HepG2 (cell line): ENCODE data around the gene UFSP2. TPM values are rescaled to one million over a fixed set of nuclear protein-coding genes. Genes with fewer than 3 reads are reported as not detected.

Experiments
- ARID4A ChIP-seq: sonication (generic); formaldehyde crosslinking; IDR thresholded peaks from 2 replicates; pipeline ENCODE4 v1.5.0; 2020; ENCODE audit warnings: mild to moderate bottlenecking, missing genetic modification reagents, borderline replicate concordance
- CTCF ChIP-seq: sonication (generic); formaldehyde crosslinking; IDR thresholded peaks from 2 replicates; pipeline ENCODE4 v1.5.0; 2020; ENCODE audit warnings: mild to moderate bottlenecking, missing genetic modification reagents, moderate library complexity
- GABPB1 ChIP-seq: IDR thresholded peaks from 2 replicates; pipeline ENCODE4 v1.6.1; 2016; ENCODE audit warnings: mild to moderate bottlenecking, missing genetic modification reagents, moderate library complexity, missing compliant biosample characterization
- HOXD1 ChIP-seq: sonication (generic); formaldehyde crosslinking; IDR thresholded peaks from 2 replicates; pipeline ENCODE4 v1.5.0; 2020; ENCODE audit warnings: missing genetic modification reagents
- MAFK ChIP-seq, 2 experiments: IDR thresholded peaks in 1 of 2; conservative IDR thresholded peaks in 1 of 2; 2 replicates each; pipeline ENCODE4 v1.6.1; 2011; ENCODE audit warnings: improper control_type of control experiment in 2 of 2, low read length in 2 of 2
- PATZ1 ChIP-seq: sonication (generic); formaldehyde crosslinking; IDR thresholded peaks from 2 replicates; pipeline ENCODE4 v1.4.0; 2020; ENCODE audit warnings: missing genetic modification reagents
- SP4 ChIP-seq: sonication (generic); formaldehyde crosslinking; IDR thresholded peaks from 2 replicates; pipeline ENCODE4 v1.8.1; 2023; ENCODE audit warnings: mild to moderate bottlenecking, missing genetic modification reagents
- ZBED4 ChIP-seq: sonication (generic); formaldehyde crosslinking; IDR thresholded peaks from 2 replicates; pipeline ENCODE4 v1.4.0; 2020; ENCODE audit warnings: missing genetic modification reagents, borderline replicate concordance
- ZNF235 ChIP-seq: sonication (generic); formaldehyde crosslinking; IDR thresholded peaks from 2 replicates; pipeline ENCODE4 v1.8.1; 2023; ENCODE audit warnings: mild to moderate bottlenecking, missing genetic modification reagents, borderline replicate concordance
- ZNF557 ChIP-seq: sonication (generic); formaldehyde crosslinking; IDR thresholded peaks from 2 replicates; pipeline ENCODE4 v1.4.0; 2020; ENCODE audit warnings: missing genetic modification reagents
- ZNF777 ChIP-seq: sonication (generic); formaldehyde crosslinking; IDR thresholded peaks from 2 replicates; pipeline ENCODE4 v1.4.0; 2020; ENCODE audit warnings: missing genetic modification reagents
- ZNF883 ChIP-seq: sonication (generic); formaldehyde crosslinking; IDR thresholded peaks from 2 replicates; pipeline ENCODE4 v1.5.1; 2020; ENCODE audit warnings: mild to moderate bottlenecking, missing genetic modification reagents; ENCODE audit errors: not compliant biosample characterization
- polyA plus RNA-seq, 8 experiments: library from polyadenylated mRNA; depleted of rRNA in 3 of 8; stranded (reverse) in 7 of 8; unstranded in 1 of 8; fragments of >200 nt; fragmentation: Illumina TruSeq in 4 of 8; extraction: Trizol in 4 of 8; gene quantifications; 2 replicates each; pipeline versions ENCODE4 v1.2.1 to v1.2.3, GENCODE V29; 2011 to 2016; ENCODE audit warnings: low read depth in 4 of 8, missing spikeins in 1 of 8, mixed read lengths in 1 of 8; ENCODE audit not compliant: insufficient read depth in 1 of 8
- total RNA-seq, 5 experiments: library from RNA; depleted of rRNA; stranded (reverse); fragments of >200 nt; fragmentation: Illumina TruSeq; extraction: Trizol; gene quantifications; 2 replicates each; pipeline ENCODE4 v1.2.3, GENCODE V29; 2016; ENCODE audit warnings: low read depth in 1 of 5

UFSP2 gene
- total and polyA plus RNA-seq, 2 of the 13 experiments (the other 11 are each of a cell fraction or from before 2014, with no cell fraction given): 24.1 to 32.3 TPM

- TF ChIP-seq PATZ1 (CRISPR knock-in tag): 0 out of 2 replicates have a peak, but pooled peaks have one; percentile 36
- TF ChIP-seq ZNF777 (CRISPR knock-in tag): peak; percentile 95
- peak; percentile 81 for TF ChIP-seq CTCF
- peak; percentile 26; the same call in 1 of the 2 replicates for TF ChIP-seq ARID4A (CRISPR knock-in tag)
- 0 out of 2 replicates have a peak, but pooled peaks have one; percentile 38 for TF ChIP-seq ZNF235 (CRISPR knock-in tag)
- no peak for TF ChIP-seq ZBED4 (CRISPR knock-in tag)
- no peak for TF ChIP-seq ZNF557 (CRISPR knock-in tag)
- peak; percentile 50; the same call in 1 of the 2 replicates for TF ChIP-seq GABPB1 (CRISPR knock-in tag)
- no peak for TF ChIP-seq MAFK (conservative IDR thresholded peaks at IDR 0.05 in 1 of 2, IDR thresholded peaks at IDR 0.05 in 1 of 2; ENCODE audit: low read length in 2 of 2)
- 0 out of 2 replicates have a peak, but pooled peaks have one; percentile 21 for TF ChIP-seq HOXD1 (CRISPR knock-in tag)
- TF ChIP-seq SP4 (CRISPR knock-in tag): peak; percentile 59; the same call in 1 of the 2 replicates
- TF ChIP-seq ZNF883: peak; percentile 42
These were observed 45.7 kb upstream of the UFSP2 start, which contains the start of gene CCDC110 (continued) for GRCh38 chr4:185471235-185472102.
